SK-N-SH treated with all-trans-retinoic acid at 6 μM for 48 hours (cell line): ENCODE measurements around the gene CERK.

Source experiments
- ATAC-seq: fragments of 200-7000 bp; cut with Tn5 transposase; 3 replicates; pipeline ENCODE4 v1.9.1; 2020; ENCODE audit warnings: mild to moderate bottlenecking, moderate library complexity
- ARNTL ChIP-seq: fragments of 450-650 bp; formaldehyde crosslinking; IDR thresholded peaks from 2 replicates; pipeline ENCODE4 v1.5.0; 2020; ENCODE audit warnings: low read depth, mild to moderate bottlenecking, moderate library complexity, borderline replicate concordance
- BACH2 ChIP-seq: fragments of 250-450 bp; sonication (Bioruptor Pico); IDR thresholded peaks from 2 replicates; pipeline ENCODE4 v1.9.0; 2021; ENCODE audit warnings: mild to moderate bottlenecking, borderline replicate concordance
- CREB5 ChIP-seq: fragments of 250-450 bp; sonication (Bioruptor Pico); IDR thresholded peaks from 2 replicates; pipeline ENCODE4 v1.5.1; 2020; ENCODE audit warnings: low read depth, mild to moderate bottlenecking, moderate library complexity
- CSDC2 ChIP-seq: fragments of 250-450 bp; sonication (Bioruptor Pico); IDR thresholded peaks from 2 replicates; pipeline ENCODE4 v1.5.0; 2020; ENCODE audit warnings: mild to moderate bottlenecking, moderate library complexity
- CSRNP3 ChIP-seq: fragments of 250-450 bp; sonication (Bioruptor Pico); IDR thresholded peaks from 2 replicates; pipeline ENCODE4 v1.5.1; 2021; ENCODE audit warnings: mild to moderate bottlenecking, moderate library complexity
- ESRRG ChIP-seq: fragments of 250-450 bp; sonication (Bioruptor Pico); IDR thresholded peaks from 2 replicates; pipeline ENCODE4 v1.6.1; 2021; ENCODE audit warnings: mild to moderate bottlenecking
- GLIS3 ChIP-seq: fragments of 250-450 bp; sonication (Bioruptor Pico); IDR thresholded peaks from 2 replicates; pipeline ENCODE4 v1.5.0; 2020; ENCODE audit warnings: mild to moderate bottlenecking, moderate library complexity
- OSR1 ChIP-seq: fragments of 250-450 bp; sonication (Bioruptor Pico); IDR thresholded peaks from 2 replicates; pipeline ENCODE4 v1.8.0; 2022; ENCODE audit warnings: moderate library complexity, mild to moderate bottlenecking, inconsistent platforms
- PPARA ChIP-seq: fragments of 250-450 bp; sonication (Bioruptor Pico); IDR thresholded peaks from 2 replicates; pipeline ENCODE4 v1.5.0; 2020; ENCODE audit warnings: mild to moderate bottlenecking, borderline replicate concordance
- RARB ChIP-seq: fragments of 250-450 bp; sonication (Bioruptor Pico); IDR thresholded peaks from 2 replicates; pipeline ENCODE4 v1.8.0; 2021; ENCODE audit warnings: mild to moderate bottlenecking, moderate library complexity
- SNAI2 ChIP-seq: fragments of 250-450 bp; sonication (Bioruptor Pico); IDR thresholded peaks from 2 replicates; pipeline ENCODE4 v1.5.0; 2020; ENCODE audit warnings: mild to moderate bottlenecking, moderate library complexity
- TOX ChIP-seq: fragments of 250-450 bp; sonication (Bioruptor Pico); IDR thresholded peaks from 2 replicates; pipeline ENCODE4 v1.8.0; 2021; ENCODE audit warnings: mild to moderate bottlenecking, moderate library complexity, borderline replicate concordance
- TSHZ2 ChIP-seq: fragments of 250-450 bp; sonication (Bioruptor Pico); IDR thresholded peaks from 2 replicates; pipeline ENCODE4 v1.5.0; 2020; ENCODE audit warnings: mild to moderate bottlenecking, moderate library complexity
- ZC3H10 ChIP-seq: fragments of 250-450 bp; sonication (Bioruptor Pico); IDR thresholded peaks from 2 replicates; pipeline ENCODE4 v1.5.1; 2021; ENCODE audit warnings: mild to moderate bottlenecking, moderate library complexity
- ZFP3 ChIP-seq: fragments of 250-450 bp; sonication (Bioruptor Pico); IDR thresholded peaks from 2 replicates; pipeline ENCODE4 v1.5.0; 2020; ENCODE audit warnings: mild to moderate bottlenecking, moderate library complexity
- ZFP30 ChIP-seq: fragments of 450-650 bp; formaldehyde crosslinking; IDR thresholded peaks from 2 replicates; pipeline ENCODE4 v1.5.0; 2022; ENCODE audit warnings: mild to moderate bottlenecking, moderate library complexity
- ZNF565 ChIP-seq: fragments of 450-650 bp; formaldehyde crosslinking; conservative IDR thresholded peaks from 2 replicates; pipeline ENCODE4 v1.5.0; 2020; ENCODE audit warnings: low read depth, mild to moderate bottlenecking, moderate library complexity
- ZNF70 ChIP-seq: fragments of 450-650 bp; formaldehyde crosslinking; IDR thresholded peaks from 2 replicates; pipeline ENCODE4 v1.5.0; 2020; ENCODE audit warnings: mild to moderate bottlenecking, moderate library complexity
- ZNF8 ChIP-seq: fragments of 450-650 bp; formaldehyde crosslinking; IDR thresholded peaks from 2 replicates; pipeline ENCODE4 v1.5.0; 2020; ENCODE audit warnings: mild to moderate bottlenecking, moderate library complexity
- TF ChIP-seq, protein P1 (sequence below): fragments of 250-450 bp; sonication (Bioruptor Pico); IDR thresholded peaks from 2 replicates; pipeline ENCODE4 v1.8.0; 2021; ENCODE audit warnings: low read depth, mild to moderate bottlenecking, moderate library complexity, borderline replicate concordance
- TF ChIP-seq, protein P2 (sequence below): fragments of 250-450 bp; sonication (Bioruptor Pico); IDR thresholded peaks from 2 replicates; pipeline ENCODE4 v1.8.0; 2020; ENCODE audit warnings: mild to moderate bottlenecking, moderate library complexity, borderline replicate concordance

CERK gene

DNA sequence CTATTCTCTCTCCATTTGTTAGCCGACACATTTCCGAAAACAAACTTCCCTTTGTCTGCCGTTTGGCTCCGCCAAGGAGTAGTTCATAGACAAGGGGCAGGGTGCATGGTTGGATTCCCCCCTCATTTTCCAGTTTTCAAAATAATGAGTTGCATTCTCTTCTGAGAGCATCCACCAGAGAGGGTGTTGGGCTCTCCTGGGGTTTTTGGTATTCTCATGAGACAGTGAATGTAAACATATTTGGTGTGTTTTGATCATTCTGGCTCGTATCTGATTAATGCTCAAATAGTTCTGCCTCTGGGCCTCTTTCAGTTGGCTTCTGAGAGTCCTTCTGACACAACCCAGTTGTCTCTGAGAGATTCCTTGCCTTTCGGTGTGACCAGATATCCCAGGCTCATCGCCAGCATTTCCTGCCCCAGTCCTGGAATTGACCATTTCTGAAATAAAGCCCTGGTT is 96.2 kb downstream of the CERK start:
- no peak for ATAC-seq
- TF ChIP-seq, protein P1, sequence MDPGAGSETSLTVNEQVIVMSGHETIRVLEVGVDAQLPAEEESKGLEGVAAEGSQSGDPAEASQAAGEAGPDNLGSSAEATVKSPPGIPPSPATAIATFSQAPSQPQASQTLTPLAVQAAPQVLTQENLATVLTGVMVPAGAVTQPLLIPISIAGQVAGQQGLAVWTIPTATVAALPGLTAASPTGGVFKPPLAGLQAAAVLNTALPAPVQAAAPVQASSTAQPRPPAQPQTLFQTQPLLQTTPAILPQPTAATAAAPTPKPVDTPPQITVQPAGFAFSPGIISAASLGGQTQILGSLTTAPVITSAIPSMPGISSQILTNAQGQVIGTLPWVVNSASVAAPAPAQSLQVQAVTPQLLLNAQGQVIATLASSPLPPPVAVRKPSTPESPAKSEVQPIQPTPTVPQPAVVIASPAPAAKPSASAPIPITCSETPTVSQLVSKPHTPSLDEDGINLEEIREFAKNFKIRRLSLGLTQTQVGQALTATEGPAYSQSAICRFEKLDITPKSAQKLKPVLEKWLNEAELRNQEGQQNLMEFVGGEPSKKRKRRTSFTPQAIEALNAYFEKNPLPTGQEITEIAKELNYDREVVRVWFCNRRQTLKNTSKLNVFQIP (CRISPR knock-in tag) = no peak
- TF ChIP-seq TSHZ2 (CRISPR knock-in tag) (no peak), ZNF70 (CRISPR knock-in tag) (no peak), ESRRG (no peak), CSDC2 (no peak), BACH2 (CRISPR knock-in tag) (no peak), CSRNP3 (no peak), CREB5 (CRISPR knock-in tag) (no peak), ZC3H10 (CRISPR knock-in tag) (no peak), RARB (CRISPR knock-in tag) (no peak), ZNF8 (CRISPR knock-in tag) (no peak), GLIS3 (no peak), ZFP3 (CRISPR knock-in tag) (no peak), SNAI2 (CRISPR knock-in tag) (no peak), OSR1 (CRISPR knock-in tag) (no peak), ZNF565 (CRISPR knock-in tag) (no peak)
- TF ChIP-seq, protein P2, sequence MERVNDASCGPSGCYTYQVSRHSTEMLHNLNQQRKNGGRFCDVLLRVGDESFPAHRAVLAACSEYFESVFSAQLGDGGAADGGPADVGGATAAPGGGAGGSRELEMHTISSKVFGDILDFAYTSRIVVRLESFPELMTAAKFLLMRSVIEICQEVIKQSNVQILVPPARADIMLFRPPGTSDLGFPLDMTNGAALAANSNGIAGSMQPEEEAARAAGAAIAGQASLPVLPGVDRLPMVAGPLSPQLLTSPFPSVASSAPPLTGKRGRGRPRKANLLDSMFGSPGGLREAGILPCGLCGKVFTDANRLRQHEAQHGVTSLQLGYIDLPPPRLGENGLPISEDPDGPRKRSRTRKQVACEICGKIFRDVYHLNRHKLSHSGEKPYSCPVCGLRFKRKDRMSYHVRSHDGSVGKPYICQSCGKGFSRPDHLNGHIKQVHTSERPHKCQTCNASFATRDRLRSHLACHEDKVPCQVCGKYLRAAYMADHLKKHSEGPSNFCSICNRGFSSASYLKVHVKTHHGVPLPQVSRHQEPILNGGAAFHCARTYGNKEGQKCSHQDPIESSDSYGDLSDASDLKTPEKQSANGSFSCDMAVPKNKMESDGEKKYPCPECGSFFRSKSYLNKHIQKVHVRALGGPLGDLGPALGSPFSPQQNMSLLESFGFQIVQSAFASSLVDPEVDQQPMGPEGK (CRISPR knock-in tag) = no peak

DNA sequence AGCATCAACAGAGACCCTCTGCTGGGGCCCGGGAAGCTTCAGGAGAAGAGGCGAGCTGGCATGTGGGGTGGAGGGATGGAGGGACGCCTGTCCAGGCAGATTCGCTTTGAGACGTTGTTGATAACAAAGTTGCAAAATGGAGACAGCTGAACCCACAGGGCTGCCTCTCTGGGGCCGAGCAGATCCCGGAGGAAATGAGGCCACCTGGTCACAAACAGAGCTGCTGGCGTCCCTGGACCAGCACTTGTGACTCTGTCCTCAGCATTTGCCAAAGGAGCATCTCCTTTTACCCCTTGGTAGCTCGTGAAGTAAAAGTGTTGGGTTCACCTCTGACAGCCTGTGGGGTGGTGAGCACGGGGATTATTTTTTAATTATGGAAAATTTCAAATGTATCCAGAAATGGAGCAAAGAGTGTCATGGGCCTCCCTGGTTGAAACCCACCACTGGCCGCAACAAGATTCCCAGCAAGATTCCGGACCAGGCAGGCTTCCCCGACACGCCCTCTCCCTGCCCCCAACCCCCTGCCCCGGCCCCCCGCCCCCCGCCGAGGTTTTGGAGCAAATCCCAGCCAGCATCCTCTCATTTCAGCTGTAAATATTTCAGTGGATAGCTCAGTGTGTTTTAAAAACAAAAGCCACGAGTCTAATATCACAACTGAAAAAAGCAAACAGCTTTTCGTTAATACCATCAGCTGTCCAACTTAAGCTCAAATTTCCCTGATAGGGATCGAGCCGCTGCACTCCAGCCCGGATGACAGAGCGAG is 97.6 kb downstream of the CERK start:
- ATAC-seq = no peak
- TF ChIP-seq, protein P2 (CRISPR knock-in tag) = no peak
- TF ChIP-seq CSRNP3 = no peak
- TF ChIP-seq ESRRG = no peak
- TF ChIP-seq CREB5 (CRISPR knock-in tag) = no peak
- no peak for TF ChIP-seq ZNF8 (CRISPR knock-in tag)
- no peak for TF ChIP-seq TSHZ2 (CRISPR knock-in tag)
- no peak for TF ChIP-seq BACH2 (CRISPR knock-in tag)
- TF ChIP-seq ARNTL = no peak
- TF ChIP-seq RARB (CRISPR knock-in tag) = no peak
- no peak for TF ChIP-seq OSR1 (CRISPR knock-in tag)
- no peak for TF ChIP-seq CSDC2
- TF ChIP-seq PPARA (CRISPR knock-in tag) = no peak
- TF ChIP-seq ZFP30 (CRISPR knock-in tag) = no peak
- TF ChIP-seq TOX (CRISPR knock-in tag) = no peak
